Astrocyte of the cerebellum (primary cell): ENCODE data around the gene HOXD8.
A peak's percentile ranks its signal among the peaks of the same experiment; 100 is the strongest.

Source experiments
- DNase-seq: peaks from one replicate; pipeline ENCODE4 v3.0.0-alpha.2; 2011; ENCODE audit warnings: low read depth
- H3K4me3 ChIP-seq: 2 replicates; pipeline ENCODE4 v1.5.1; 2011; ENCODE audit warnings: mild to moderate bottlenecking, low read depth, low read length, moderate library complexity
- in situ Hi-C: cut with HindIII; loops from 2 replicates; pipeline ENCODE4 v1.10.0; 2017; ENCODE audit warnings: low sequenced_read_pairs
- TF ChIP-seq, protein P1 (sequence below): IDR thresholded peaks from 2 replicates; pipeline ENCODE4 v1.5.1; 2012; ENCODE audit warnings: low read length, low read depth, moderate library complexity, mild to moderate bottlenecking; ENCODE audit errors: missing control alignments

HOXD8 gene

DNA sequence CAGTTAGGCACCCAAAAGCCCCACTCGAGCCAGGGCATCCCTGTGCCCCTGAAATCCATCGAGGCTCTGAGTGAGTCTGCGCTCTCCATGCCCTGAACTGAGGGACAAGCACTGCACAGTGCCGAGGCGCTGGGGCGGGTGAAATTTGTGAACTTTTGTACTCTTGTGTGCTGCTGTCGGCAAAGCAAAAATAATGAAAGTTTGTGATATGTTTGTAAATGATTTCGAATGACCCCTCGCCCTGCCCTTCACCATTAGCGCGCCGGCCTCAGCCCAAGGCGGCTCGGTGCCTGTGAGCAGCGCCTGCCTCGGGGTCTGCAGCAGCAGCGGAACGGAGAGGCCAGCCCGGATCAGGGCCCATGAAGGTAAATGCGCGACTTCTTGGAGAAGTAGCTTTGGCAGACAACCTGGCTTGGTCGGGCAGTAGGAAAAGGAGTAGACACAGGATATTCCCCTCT is 20.0 kb downstream of the HOXD8 start:
- no peak for DNase-seq
- in situ Hi-C loops = no loop called here
- TF ChIP-seq, protein P1, sequence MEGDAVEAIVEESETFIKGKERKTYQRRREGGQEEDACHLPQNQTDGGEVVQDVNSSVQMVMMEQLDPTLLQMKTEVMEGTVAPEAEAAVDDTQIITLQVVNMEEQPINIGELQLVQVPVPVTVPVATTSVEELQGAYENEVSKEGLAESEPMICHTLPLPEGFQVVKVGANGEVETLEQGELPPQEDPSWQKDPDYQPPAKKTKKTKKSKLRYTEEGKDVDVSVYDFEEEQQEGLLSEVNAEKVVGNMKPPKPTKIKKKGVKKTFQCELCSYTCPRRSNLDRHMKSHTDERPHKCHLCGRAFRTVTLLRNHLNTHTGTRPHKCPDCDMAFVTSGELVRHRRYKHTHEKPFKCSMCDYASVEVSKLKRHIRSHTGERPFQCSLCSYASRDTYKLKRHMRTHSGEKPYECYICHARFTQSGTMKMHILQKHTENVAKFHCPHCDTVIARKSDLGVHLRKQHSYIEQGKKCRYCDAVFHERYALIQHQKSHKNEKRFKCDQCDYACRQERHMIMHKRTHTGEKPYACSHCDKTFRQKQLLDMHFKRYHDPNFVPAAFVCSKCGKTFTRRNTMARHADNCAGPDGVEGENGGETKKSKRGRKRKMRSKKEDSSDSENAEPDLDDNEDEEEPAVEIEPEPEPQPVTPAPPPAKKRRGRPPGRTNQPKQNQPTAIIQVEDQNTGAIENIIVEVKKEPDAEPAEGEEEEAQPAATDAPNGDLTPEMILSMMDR = no peak
- no peak overlapping the region for H3K4me3 ChIP-seq

DNA sequence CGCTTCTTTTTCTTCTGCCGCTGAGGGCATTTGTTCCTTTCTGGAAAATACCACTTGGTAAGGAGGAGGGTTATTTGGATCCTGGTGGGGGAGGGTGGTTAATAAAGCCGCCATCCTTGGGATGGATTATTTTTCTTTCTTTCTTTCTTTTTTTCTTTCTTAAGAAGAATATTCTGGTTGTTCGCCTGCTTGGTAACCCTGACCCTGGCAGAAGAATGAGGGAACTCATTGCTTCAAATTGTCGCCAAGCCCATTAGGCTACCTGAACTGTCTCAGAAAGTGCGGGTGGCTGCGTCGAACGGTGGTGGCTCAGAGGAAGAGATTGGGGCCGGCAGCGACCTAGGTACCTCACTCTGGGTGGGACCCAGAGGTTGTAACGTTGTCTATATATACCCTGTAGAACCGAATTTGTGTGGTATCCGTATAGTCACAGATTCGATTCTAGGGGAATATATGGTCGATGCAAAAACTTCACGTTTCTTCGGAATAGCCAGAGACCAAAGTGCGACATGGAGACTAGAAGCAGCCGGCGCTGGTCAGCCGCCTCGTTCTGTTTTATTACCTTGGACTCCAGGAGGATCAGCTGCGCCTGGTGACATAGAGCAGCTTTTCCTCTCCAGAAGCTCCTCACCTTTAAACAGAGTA is 20.6 kb downstream of the HOXD8 start:
- in situ Hi-C loops = no loop called here
- TF ChIP-seq, protein P1 = no peak
- no peak overlapping the region for H3K4me3 ChIP-seq
- no peak for DNase-seq

DNA sequence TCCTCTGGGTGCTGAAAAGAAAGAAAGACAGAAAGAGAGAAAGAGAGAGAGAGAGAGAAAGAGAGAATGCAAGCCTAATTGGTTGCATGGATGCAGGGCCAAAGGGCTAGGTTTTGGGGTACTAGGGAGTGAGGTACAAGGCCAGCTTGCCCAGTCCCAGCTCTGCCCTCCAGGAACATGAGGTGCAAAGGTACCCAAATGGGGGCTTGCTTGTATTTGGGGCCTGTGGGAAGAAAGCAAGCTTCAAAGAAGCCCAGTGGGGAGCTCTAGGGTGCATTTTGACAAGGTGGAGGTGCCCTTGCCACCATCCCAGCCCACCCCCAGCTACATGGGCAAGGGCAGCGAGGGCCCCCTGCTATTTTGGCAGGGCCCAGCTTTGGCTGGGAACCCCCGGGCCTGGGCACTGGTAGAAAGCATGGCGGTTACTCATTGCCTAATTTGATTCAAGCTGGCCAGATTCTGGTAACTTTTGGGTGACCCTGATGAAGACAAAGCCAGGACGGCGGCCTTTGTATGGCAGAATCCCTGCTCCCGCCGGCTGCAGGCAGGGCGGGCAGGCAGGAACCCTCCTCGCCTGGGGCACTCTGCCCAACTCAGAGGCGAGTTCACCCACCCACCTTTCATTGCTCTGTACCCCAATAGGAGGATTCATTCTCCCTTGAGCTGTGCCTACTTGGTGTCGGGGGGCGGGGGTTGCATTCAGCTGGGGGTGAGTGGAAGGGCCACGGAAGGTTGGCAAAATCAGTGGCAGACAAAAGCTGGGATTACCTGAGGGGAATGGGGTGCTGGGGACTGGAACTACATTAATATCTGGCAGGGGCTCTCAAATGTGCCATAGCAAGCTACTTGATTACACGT is 21.3 kb downstream of the HOXD8 start:
- no peak for DNase-seq
- TF ChIP-seq, protein P1 = no peak
- no peak overlapping the region for H3K4me3 ChIP-seq
- in situ Hi-C loops = no loop called here

DNA sequence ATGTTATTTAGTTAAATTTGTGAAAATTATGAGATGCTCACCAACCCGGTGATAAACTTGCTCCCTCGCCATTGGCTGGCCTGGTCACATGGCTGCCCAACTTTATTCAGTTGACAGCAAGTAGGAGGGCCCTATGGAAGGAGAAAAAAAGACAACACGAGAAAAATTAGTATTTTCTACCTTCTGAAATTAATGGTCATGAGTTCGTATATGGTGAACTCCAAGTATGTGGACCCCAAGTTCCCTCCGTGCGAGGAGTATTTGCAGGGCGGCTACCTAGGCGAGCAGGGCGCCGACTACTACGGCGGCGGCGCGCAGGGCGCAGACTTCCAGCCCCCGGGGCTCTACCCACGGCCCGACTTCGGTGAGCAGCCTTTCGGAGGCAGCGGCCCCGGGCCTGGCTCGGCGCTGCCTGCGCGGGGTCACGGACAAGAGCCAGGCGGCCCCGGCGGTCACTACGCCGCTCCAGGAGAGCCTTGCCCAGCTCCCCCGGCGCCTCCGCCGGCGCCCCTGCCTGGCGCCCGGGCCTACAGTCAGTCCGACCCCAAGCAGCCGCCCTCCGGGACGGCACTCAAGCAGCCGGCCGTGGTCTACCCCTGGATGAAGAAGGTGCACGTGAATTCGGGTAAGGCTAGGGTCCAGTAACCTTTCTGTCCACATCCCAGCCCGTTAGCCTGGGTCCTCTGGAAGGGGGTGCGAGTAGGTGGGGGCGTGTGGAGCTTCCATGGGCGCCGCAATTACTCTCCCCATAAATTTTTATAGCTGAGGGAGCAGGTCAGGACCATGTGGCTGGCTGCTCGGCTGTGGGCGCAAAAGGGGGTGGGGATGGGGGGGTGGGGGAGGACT is 22.2 kb downstream of the HOXD8 start, which contains the start of gene HOXD4:
Gene HOXD4 (plus strand): TSS at position 109 of the 846 bp plus-strand sequence. CDS start 84 bp downstream, at position 193.
- no peak for DNase-seq
- peak within 1 kb of the TSS; percentile 41 for H3K4me3 ChIP-seq
- TF ChIP-seq, protein P1 = no peak
- in situ Hi-C loops = no loop called here

DNA sequence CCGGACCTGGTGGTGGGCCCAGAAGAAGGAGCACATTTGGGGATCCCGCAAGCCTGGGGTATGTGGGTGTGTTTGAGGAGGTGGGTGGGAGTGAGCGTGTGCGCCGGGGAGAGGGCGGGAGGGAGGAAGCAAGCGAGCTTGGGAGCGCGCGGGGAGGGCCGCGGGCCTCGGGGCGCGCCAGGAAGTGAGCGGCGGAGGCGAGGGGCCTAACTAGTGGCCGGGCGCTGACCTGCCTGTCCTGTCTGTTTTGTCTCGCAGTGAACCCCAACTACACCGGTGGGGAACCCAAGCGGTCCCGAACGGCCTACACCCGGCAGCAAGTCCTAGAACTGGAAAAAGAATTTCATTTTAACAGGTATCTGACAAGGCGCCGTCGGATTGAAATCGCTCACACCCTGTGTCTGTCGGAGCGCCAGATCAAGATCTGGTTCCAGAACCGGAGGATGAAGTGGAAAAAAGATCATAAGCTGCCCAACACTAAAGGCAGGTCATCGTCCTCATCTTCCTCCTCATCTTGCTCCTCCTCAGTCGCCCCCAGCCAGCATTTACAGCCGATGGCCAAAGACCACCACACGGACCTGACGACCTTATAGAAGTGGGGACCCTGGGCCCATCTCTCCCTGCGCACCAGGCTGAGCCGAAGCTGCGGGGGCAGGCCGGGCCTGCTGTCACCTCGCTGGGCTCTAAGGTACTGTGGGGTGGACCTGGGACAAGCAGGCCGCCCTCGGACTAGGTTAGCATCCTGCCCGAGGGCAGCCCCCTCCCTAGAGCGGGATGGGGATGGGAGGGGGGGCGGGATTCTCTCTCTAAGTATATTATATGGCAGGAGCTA is 23.1 kb downstream of the HOXD8 start:
- H3K4me3 ChIP-seq = peak overlapping the region; percentile 41
- in situ Hi-C loops = no loop called here
- DNase-seq = no peak
- TF ChIP-seq, protein P1 = no peak
